GM18502 (cell line): ENCODE measurements around the gene PPAT.
A peak's percentile ranks its signal among the peaks of the same experiment; 100 is the strongest.
"Not testable (repeated sequence)": the region's sequence is repeated elsewhere in the genome, so short reads cannot be mapped to it uniquely, and the experiment has no call there.

Source experiments
- ATAC-seq: cut with Tn5 transposase; IDR thresholded peaks from one replicate; pipeline ENCODE4 v1.9.1; 2021; ENCODE audit warnings: mild to moderate bottlenecking; ENCODE audit not compliant: unreplicated experiment, poor library complexity

PPAT gene

GRCh38 chr4:56435140-56435926 lies at the start of gene PPAT:
Gene PPAT (minus strand): TSS chr4:56435615. CDS start chr4:56435477, 138 bp downstream.
- peak; percentile 80 for ATAC-seq

- ATAC-seq = no peak
These were observed 45.3 kb upstream of the PPAT start for GRCh38 chr4:56480691-56481090.

GRCh38 chr4:56477192-56477702 lies 41.8 kb upstream of the PPAT start:
- ATAC-seq = no peak

- peak; percentile 92 for ATAC-seq
These were observed 40.5 kb upstream of the PPAT start for GRCh38 chr4:56475917-56476316.

- ATAC-seq = no peak
These were observed 34.2 kb upstream of the PPAT start for GRCh38 chr4:56469489-56470210.

GRCh38 chr4:56468097-56468422 lies 32.6 kb upstream of the PPAT start:
- ATAC-seq = peak; percentile 58

GRCh38 chr4:56467284-56468096 lies 32.1 kb upstream of the PPAT start, which contains the start of gene SRP72:
Gene SRP72 (plus strand): TSS chr4:56467617. CDS start chr4:56467636, 19 bp downstream.
- peak; percentile 93 for ATAC-seq

- ATAC-seq = no peak
These were observed 31.5 kb upstream of the PPAT start for GRCh38 chr4:56466910-56467283.

GRCh38 chr4:56466296-56466761 lies 30.9 kb upstream of the PPAT start:
- not testable (repeated sequence) for ATAC-seq

- ATAC-seq = no peak
These were observed 30.3 kb upstream of the PPAT start for GRCh38 chr4:56465599-56466295.

- ATAC-seq = no peak
These were observed 29.2 kb upstream of the PPAT start for GRCh38 chr4:56464581-56464980.

- no peak for ATAC-seq
These were observed 28.3 kb upstream of the PPAT start for GRCh38 chr4:56463711-56464110.

- no peak for ATAC-seq
These were observed 26.7 kb upstream of the PPAT start for GRCh38 chr4:56462157-56462556.

GRCh38 chr4:56460085-56460484 lies 24.7 kb upstream of the PPAT start:
- ATAC-seq = no peak

GRCh38 chr4:56450342-56450741 lies 14.9 kb upstream of the PPAT start:
- no peak for ATAC-seq

GRCh38 chr4:56449475-56449874 lies 14.1 kb upstream of the PPAT start:
- ATAC-seq = not testable (repeated sequence)

- no peak for ATAC-seq
These were observed 12.9 kb upstream of the PPAT start for GRCh38 chr4:56448301-56448700.

- no peak for ATAC-seq
These were observed 10.3 kb upstream of the PPAT start for GRCh38 chr4:56445699-56446098.

GRCh38 chr4:56444719-56445118 lies 9.3 kb upstream of the PPAT start:
- ATAC-seq = no peak

- no peak for ATAC-seq
These were observed 5.6 kb upstream of the PPAT start for GRCh38 chr4:56440983-56441382.
